ENCODE data around the gene EPHB4.

DNA sequence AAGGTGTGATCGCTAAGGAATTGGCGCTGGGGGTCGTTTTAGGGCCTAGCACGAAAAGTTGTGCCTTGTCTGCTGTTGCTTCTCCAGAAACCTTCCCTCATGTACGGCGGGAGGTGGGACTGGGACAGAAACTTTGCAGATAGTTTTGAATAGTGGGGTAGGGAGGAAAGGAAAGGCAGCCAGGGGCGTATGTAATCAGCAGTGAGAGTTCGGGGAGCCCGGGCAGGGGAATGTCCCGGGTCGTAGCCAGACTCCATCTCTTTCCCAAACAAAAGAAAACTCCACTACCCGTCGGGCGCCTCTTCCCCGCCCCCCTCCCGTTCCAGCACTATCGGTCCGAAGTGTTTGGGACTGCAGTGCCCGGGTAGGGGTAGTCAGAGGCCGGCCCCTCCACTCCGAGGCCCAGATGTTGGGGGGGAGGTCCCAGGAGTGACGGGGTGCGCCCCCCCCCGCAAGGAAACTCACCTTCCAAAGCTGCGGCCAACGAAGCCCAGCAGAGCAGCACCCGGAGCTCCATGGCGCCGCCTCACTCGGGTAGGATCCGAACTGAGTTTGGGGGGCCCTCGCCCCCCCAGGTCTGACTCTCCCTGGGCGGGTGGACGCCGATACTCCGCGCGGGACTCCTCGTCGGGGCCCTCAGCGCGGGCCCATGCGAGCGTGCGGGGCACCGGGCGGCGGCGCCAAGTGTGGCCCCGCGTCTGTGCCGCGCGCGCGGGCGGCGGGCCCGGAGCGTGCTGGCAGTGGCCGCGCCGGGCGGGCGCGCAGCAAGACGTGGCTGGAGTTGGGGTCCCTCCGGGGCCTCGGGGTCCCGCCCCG is 601 bp downstream of the EPHB4 start:
- TF ChIP-seq, protein P1, sequence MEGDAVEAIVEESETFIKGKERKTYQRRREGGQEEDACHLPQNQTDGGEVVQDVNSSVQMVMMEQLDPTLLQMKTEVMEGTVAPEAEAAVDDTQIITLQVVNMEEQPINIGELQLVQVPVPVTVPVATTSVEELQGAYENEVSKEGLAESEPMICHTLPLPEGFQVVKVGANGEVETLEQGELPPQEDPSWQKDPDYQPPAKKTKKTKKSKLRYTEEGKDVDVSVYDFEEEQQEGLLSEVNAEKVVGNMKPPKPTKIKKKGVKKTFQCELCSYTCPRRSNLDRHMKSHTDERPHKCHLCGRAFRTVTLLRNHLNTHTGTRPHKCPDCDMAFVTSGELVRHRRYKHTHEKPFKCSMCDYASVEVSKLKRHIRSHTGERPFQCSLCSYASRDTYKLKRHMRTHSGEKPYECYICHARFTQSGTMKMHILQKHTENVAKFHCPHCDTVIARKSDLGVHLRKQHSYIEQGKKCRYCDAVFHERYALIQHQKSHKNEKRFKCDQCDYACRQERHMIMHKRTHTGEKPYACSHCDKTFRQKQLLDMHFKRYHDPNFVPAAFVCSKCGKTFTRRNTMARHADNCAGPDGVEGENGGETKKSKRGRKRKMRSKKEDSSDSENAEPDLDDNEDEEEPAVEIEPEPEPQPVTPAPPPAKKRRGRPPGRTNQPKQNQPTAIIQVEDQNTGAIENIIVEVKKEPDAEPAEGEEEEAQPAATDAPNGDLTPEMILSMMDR (conservative IDR thresholded peaks at IDR 0.05; ENCODE audit: low read depth, low read length) = no peak
- TF ChIP-seq EZH2phosphoT487 (IDR thresholded peaks at IDR 0.05; ENCODE audit: borderline replicate concordance, low read length) = no peak

All from PC-3 (cell line).